Endothelial cell of umbilical vein (primary cell): ENCODE measurements around the gene C3orf52. TPM values are rescaled to one million over a fixed set of nuclear protein-coding genes. Genes with fewer than 3 reads are reported as not detected.

Experiments
- BruUV-seq: library from RNA; stranded (reverse); fragments of 400-500 nt; replicated peaks from 2 replicates; lab custom pipeline; 2021; lab: Mats Ljungman, UMichigan
- CTCF ChIA-PET: fragments of 300-600, 350-600 bp; sonication (Branson Sonifier 250); formaldehyde crosslinking; loops from one replicate; lab custom pipeline; 2021; ENCODE audit warnings: antibody characterized with exemption, inconsistent platforms; lab: Charles Lee
- POLR2A ChIA-PET: fragments of 300-600, 350-600 bp; sonication (Branson Sonifier 250); formaldehyde crosslinking; loops from one replicate; lab custom pipeline; 2021; ENCODE audit warnings: antibody characterized with exemption, inconsistent platforms; lab: Charles Lee
- DNase-seq: peaks from one replicate; pipeline ENCODE4 v3.0.0-alpha.2; 2011; ENCODE audit warnings: low read depth, low spot score
- FAIRE-seq: peaks from 2 replicates; lab custom pipeline; 2011; peaks lifted over from hg19 to GRCh38; lab: Jason Lieb, UNC
- H2AFZ ChIP-seq: 2 replicates; pipeline ENCODE4 v1.6.0; 2012; ENCODE audit warnings: low read depth, low read length, control low read depth, inconsistent platforms
- H3K27ac ChIP-seq: 2 replicates; pipeline ENCODE4 v1.5.1; 2011; ENCODE audit warnings: low read depth, mild to moderate bottlenecking, control low read depth, low read length, moderate library complexity; ENCODE audit not compliant: insufficient read depth
- H3K27me3 ChIP-seq, 2 experiments: 2 replicates each; pipeline versions ENCODE4 v1.6.0 to v1.6.1; 2011; ENCODE audit warnings: low read length in 2 of 2, mixed read lengths in 1 of 2; ENCODE audit not compliant: control insufficient read depth in 2 of 2, insufficient read depth in 2 of 2
- H3K36me3 ChIP-seq, 2 experiments: 2 replicates in 1 of 2; 3 replicates in 1 of 2; pipeline ENCODE4 v1.5.1; 2011; ENCODE audit warnings: low read length in 2 of 2, mild to moderate bottlenecking in 1 of 2, moderate library complexity in 1 of 2; ENCODE audit not compliant: control insufficient read depth in 2 of 2, insufficient read depth in 2 of 2; ENCODE audit errors: extremely low read depth in 1 of 2
- H3K4me1 ChIP-seq: 3 replicates; pipeline ENCODE4 v1.5.1; 2011; ENCODE audit warnings: mild to moderate bottlenecking, low read length; ENCODE audit not compliant: control insufficient read depth, insufficient read depth; ENCODE audit errors: extremely low read depth
- H3K4me2 ChIP-seq: 2 replicates; pipeline ENCODE4 v1.6.1; 2011; ENCODE audit warnings: low read length, control low read depth, mixed read lengths; ENCODE audit not compliant: insufficient read depth
- H3K4me3 ChIP-seq, 3 experiments: fragments of 200-600 bp in 1 of 3; sonication (generic), shearing (Covaris generic) in 1 of 3; replicated peaks in 1 of 3; 2 replicates each; pipeline ENCODE4 v1.5.1; 2011 to 2016; ENCODE audit warnings: control low read depth in 3 of 3, low read length in 3 of 3, mild to moderate bottlenecking in 2 of 3, inconsistent platforms in 1 of 3, low read depth in 1 of 3, moderate library complexity in 1 of 3; ENCODE audit not compliant: insufficient read depth in 1 of 3
- H3K79me2 ChIP-seq: 2 replicates; pipeline ENCODE4 v1.6.0; 2012; ENCODE audit warnings: low read length, inconsistent platforms; ENCODE audit not compliant: control insufficient read depth, insufficient read depth
- H3K9ac ChIP-seq: replicated peaks from 2 replicates; pipeline ENCODE3; 2011; ENCODE audit warnings: low read length, control low read depth; ENCODE audit not compliant: insufficient read depth; ENCODE audit errors: extremely low read depth
- H3K9me1 ChIP-seq: replicated peaks from 3 replicates; pipeline ENCODE4 v1.6.0; 2011; ENCODE audit warnings: mild to moderate bottlenecking, low read length; ENCODE audit not compliant: control insufficient read depth, insufficient read depth; ENCODE audit errors: extremely low read depth
- H3K9me3 ChIP-seq: replicated peaks from 2 replicates; pipeline ENCODE4 v1.5.1; 2012; ENCODE audit warnings: low read length, inconsistent platforms; ENCODE audit not compliant: control insufficient read depth, insufficient read depth
- H4K20me1 ChIP-seq: replicated peaks from 2 replicates; pipeline ENCODE3; 2011; ENCODE audit warnings: mild to moderate bottlenecking, low read length; ENCODE audit not compliant: control insufficient read depth, insufficient read depth; ENCODE audit errors: extremely low read depth
- CTCF ChIP-seq, 2 donors: IDR thresholded peaks; 1 replicate in 1 of 2; 2 replicates in 1 of 2; pipeline ENCODE4 v1.5.1; 2011; ENCODE audit warnings: low read length in 2 of 2, mild to moderate bottlenecking in 2 of 2, moderate library complexity in 2 of 2, control low read depth in 1 of 2, inconsistent platforms in 1 of 2, low read depth in 1 of 2; ENCODE audit not compliant: insufficient read depth in 1 of 2; ENCODE audit errors: extremely low read depth in 1 of 2
- EZH2 ChIP-seq: IDR thresholded peaks from 2 replicates; pipeline ENCODE4 v1.6.1; 2012; ENCODE audit warnings: borderline replicate concordance, low read depth, mild to moderate bottlenecking, moderate library complexity, low read length, inconsistent platforms; ENCODE audit not compliant: severe bottlenecking
- FOS ChIP-seq: IDR thresholded peaks from 2 replicates; pipeline ENCODE4 v1.6.1; 2011; ENCODE audit warnings: mild to moderate bottlenecking, low read length, moderate library complexity, borderline replicate concordance; ENCODE audit not compliant: insufficient read depth
- GATA2 ChIP-seq: IDR thresholded peaks from 2 replicates; pipeline ENCODE4 v1.7.0; 2011; ENCODE audit warnings: low read depth, mild to moderate bottlenecking, moderate library complexity, mixed read lengths, low read length; ENCODE audit not compliant: insufficient read length, insufficient read depth
- JUN ChIP-seq: IDR thresholded peaks from 2 replicates; pipeline ENCODE4 v1.6.1; 2011; ENCODE audit warnings: borderline replicate concordance, low read depth; ENCODE audit not compliant: insufficient read length, insufficient read depth
- MAX ChIP-seq: IDR thresholded peaks from 2 replicates; pipeline ENCODE4 v1.6.1; 2011; ENCODE audit not compliant: insufficient read depth, insufficient read length
- MYC ChIP-seq: IDR thresholded peaks from one replicate; pipeline ENCODE4 v1.6.1; 2011; ENCODE audit warnings: mild to moderate bottlenecking, low read depth, low read length
- POLR2A ChIP-seq: IDR thresholded peaks from 2 replicates; pipeline ENCODE4 v1.6.1; 2012; ENCODE audit warnings: low read depth, mild to moderate bottlenecking, control low read depth, low read length
- POLR2AphosphoS5 ChIP-seq: IDR thresholded peaks from 2 replicates; pipeline ENCODE4 v1.6.1; 2012; ENCODE audit warnings: low read depth, mild to moderate bottlenecking, control low read depth, low read length, moderate library complexity; ENCODE audit not compliant: insufficient read depth
- dilution Hi-C: fragments of 300-500 bp; cut with MboI; formaldehyde crosslinking; loops from one replicate; pipeline ENCODE4 v1.15.0; 2019; ENCODE audit warnings: low sequenced_read_pairs; ENCODE audit not compliant: extremely low pct_ligation_motif_present
- intact Hi-C: fragments of 100-400 bp; cut with micrococcal nuclease; formaldehyde crosslinking; loops from one replicate; pipeline ENCODE4 v1.10.0; 2022
- polyA plus RNA-seq, 4 experiments: library from polyadenylated mRNA; depleted of rRNA in 3 of 4; stranded (reverse) in 3 of 4; unstranded in 1 of 4; fragments of >200 nt; gene quantifications; 2 replicates each; pipeline versions ENCODE4 v1.2.1 to v1.2.3, GENCODE V29; 2011 to 2012; ENCODE audit warnings: missing spikeins in 1 of 4
- total RNA-seq: library from RNA; stranded (reverse); gene quantifications from 2 replicates; pipeline ENCODE4 v1.2.3, GENCODE V29; 2021

C3orf52 gene
- total and polyA plus RNA-seq, 2 donors (not counting 3 experiments of a cell fraction or from before 2014, with no cell fraction given), result 4.2 to 4.6 TPM

- Histone ChIP-seq H3K9me1 (no peaks in the 10 kb centered on the region), H3K4me3 (no peak overlapping the region), H3K4me1 (no peaks in the 10 kb centered on the region), H4K20me1 (no peaks in the 10 kb centered on the region), H3K27ac (no peak overlapping the region), H3K9me3 (no peaks in the 10 kb centered on the region), H2AFZ (no peak overlapping the region), H3K36me3 (no peaks in the 10 kb centered on the region), H3K9ac (no peak overlapping the region), H3K4me2 (no peak overlapping the region), H3K27me3 (no peaks in the 10 kb centered on the region), H3K79me2 (no peaks in the 10 kb centered on the region)
- intact Hi-C loops, result no loop called here
- DNase-seq (no peak), FAIRE-seq (no peak)
- ChIA-PET CTCF (interaction anchor here (0.7 to 1.6 kb wide), 3 partner anchors 18 to 163 kb away, joined by 3 to 8 read pairs (median 3); partner anchors contain the start of gene SLC9C1), POLR2A (no interaction called here)
- dilution Hi-C loops, result no loop called here
- BruUV-seq, result no TSS peak
- TF ChIP-seq POLR2AphosphoS5, result no peak
- TF ChIP-seq POLR2A, result no peak
- no peak for TF ChIP-seq MAX
- TF ChIP-seq FOS, result no peak
- TF ChIP-seq MYC, result no peak
- TF ChIP-seq EZH2, result no peak
- TF ChIP-seq GATA2, result no peak
- TF ChIP-seq CTCF (IDR thresholded peaks at IDR 0.05; ENCODE audit: extremely low read depth in 1 of 2, insufficient read depth in 1 of 2, low read depth in 1 of 2, low read length in 2 of 2), result no peak
- TF ChIP-seq JUN, result no peak
Measured at GRCh38 chr3:112129925-112130637, 43.9 kb downstream of the C3orf52 start.
